Panc1 (cell line): ENCODE results near the gene DECR2.

ENCODE experiments used
- TF ChIP-seq, protein P1 (sequence below): fragments of 450-650 bp; IDR thresholded peaks from 2 replicates; pipeline ENCODE4 v1.5.1; 2017; ENCODE audit warnings: mild to moderate bottlenecking
- TF ChIP-seq, protein P2 (sequence below), 2 experiments: IDR thresholded peaks; 2 replicates each; pipeline ENCODE4 v1.6.1; 2011 to 2012; ENCODE audit warnings: low read depth in 2 of 2, control low read depth in 1 of 2, low read length in 1 of 2, mild to moderate bottlenecking in 1 of 2, moderate library complexity in 1 of 2; ENCODE audit not compliant: insufficient read depth in 1 of 2

DNA sequence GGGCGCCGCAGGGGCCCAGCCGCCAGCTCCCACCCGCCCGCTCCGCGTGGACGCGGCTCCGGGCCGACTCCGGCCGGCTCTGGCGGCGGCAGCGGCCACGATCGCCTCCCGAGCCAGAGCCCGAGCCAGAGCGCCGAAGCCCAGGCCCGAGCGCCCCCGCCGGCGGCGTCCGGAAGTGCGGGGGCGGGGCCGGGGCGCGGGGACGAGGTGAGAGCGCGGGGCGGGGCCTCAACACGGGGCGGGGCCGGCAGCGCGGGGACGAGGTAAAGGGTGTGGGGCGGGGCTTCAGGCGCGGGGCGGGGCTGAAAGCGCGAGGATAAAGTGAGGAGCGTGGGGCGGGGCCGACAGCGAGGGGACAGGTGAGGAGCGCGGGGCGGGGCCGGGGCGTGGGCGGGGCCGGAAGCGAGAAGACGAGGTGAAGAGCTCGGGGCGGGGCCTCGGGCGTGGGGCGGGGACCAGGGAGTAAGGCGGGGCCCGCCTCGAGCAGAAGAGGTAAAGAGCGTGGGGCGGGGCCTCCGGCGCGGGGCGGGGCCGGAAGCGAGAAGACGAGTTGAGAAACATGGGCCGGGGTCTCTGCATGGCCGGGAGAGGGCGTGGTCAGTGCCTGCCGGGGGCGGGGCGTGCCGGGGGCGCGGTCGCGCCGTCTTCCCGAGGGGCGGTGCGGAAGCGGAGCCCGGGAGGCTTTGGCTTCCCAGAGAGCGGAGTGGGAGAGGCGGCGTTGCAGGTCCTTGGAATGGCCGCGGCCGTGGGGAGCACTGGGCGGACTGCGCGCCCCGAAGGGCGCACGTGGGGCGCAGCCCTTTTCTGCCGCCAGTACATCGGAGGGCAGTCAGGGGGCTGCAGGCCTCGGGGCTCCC lies 48.9 kb upstream of the DECR2 start, which contains the start of gene AXIN1:
- TF ChIP-seq, protein P1, sequence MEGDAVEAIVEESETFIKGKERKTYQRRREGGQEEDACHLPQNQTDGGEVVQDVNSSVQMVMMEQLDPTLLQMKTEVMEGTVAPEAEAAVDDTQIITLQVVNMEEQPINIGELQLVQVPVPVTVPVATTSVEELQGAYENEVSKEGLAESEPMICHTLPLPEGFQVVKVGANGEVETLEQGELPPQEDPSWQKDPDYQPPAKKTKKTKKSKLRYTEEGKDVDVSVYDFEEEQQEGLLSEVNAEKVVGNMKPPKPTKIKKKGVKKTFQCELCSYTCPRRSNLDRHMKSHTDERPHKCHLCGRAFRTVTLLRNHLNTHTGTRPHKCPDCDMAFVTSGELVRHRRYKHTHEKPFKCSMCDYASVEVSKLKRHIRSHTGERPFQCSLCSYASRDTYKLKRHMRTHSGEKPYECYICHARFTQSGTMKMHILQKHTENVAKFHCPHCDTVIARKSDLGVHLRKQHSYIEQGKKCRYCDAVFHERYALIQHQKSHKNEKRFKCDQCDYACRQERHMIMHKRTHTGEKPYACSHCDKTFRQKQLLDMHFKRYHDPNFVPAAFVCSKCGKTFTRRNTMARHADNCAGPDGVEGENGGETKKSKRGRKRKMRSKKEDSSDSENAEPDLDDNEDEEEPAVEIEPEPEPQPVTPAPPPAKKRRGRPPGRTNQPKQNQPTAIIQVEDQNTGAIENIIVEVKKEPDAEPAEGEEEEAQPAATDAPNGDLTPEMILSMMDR, result peak; percentile 89
- TF ChIP-seq, protein P2, sequence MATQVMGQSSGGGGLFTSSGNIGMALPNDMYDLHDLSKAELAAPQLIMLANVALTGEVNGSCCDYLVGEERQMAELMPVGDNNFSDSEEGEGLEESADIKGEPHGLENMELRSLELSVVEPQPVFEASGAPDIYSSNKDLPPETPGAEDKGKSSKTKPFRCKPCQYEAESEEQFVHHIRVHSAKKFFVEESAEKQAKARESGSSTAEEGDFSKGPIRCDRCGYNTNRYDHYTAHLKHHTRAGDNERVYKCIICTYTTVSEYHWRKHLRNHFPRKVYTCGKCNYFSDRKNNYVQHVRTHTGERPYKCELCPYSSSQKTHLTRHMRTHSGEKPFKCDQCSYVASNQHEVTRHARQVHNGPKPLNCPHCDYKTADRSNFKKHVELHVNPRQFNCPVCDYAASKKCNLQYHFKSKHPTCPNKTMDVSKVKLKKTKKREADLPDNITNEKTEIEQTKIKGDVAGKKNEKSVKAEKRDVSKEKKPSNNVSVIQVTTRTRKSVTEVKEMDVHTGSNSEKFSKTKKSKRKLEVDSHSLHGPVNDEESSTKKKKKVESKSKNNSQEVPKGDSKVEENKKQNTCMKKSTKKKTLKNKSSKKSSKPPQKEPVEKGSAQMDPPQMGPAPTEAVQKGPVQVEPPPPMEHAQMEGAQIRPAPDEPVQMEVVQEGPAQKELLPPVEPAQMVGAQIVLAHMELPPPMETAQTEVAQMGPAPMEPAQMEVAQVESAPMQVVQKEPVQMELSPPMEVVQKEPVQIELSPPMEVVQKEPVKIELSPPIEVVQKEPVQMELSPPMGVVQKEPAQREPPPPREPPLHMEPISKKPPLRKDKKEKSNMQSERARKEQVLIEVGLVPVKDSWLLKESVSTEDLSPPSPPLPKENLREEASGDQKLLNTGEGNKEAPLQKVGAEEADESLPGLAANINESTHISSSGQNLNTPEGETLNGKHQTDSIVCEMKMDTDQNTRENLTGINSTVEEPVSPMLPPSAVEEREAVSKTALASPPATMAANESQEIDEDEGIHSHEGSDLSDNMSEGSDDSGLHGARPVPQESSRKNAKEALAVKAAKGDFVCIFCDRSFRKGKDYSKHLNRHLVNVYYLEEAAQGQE (IDR thresholded peaks at IDR 0.05; ENCODE audit: insufficient read depth in 1 of 2, low read depth in 2 of 2, low read length in 1 of 2), result no peak
